Esophagus mucosa (tissue), 1 donor: ENCODE data around the gene CDKN1B. TPM values are rescaled to one million over a fixed set of nuclear protein-coding genes. Genes with fewer than 3 reads are reported as not detected.

Experiments used
- ATAC-seq: fragments of 200-7000 bp; cut with Tn5 transposase; one replicate; pipeline ENCODE4 v1.9.1; 2020
- total RNA-seq: library from RNA; stranded (reverse); gene quantifications from one replicate; pipeline ENCODE4 v1.2.4, GENCODE V29; 2023
- donor health status: DM: yes; HTN: yes; CAD: no.

The CDKN1B gene
- total RNA-seq, 1 donor from 2014 or later: 20.4 TPM

GRCh38 chr12:12704593-12705230 lies 12.5 kb upstream of the CDKN1B start:
- peak; percentile 97 for ATAC-seq

- ATAC-seq: no peak
These were observed 11.2 kb upstream of the CDKN1B start for GRCh38 chr12:12705838-12706520.

GRCh38 chr12:12713932-12714275 lies 3.3 kb upstream of the CDKN1B start:
- no peak for ATAC-seq

- ATAC-seq: peak; percentile 5
These were observed 2.7 kb upstream of the CDKN1B start for GRCh38 chr12:12714276-12715021.

GRCh38 chr12:12715128-12715458 lies 2.1 kb upstream of the CDKN1B start:
- no peak for ATAC-seq

GRCh38 chr12:12715459-12716150 lies 1.6 kb upstream of the CDKN1B start:
- no peak for ATAC-seq

GRCh38 chr12:12716151-12716792 lies 896 bp upstream of the CDKN1B start:
- no peak for ATAC-seq

- peak; percentile 2 for ATAC-seq
These were observed 615 bp downstream of the CDKN1B start for GRCh38 chr12:12717586-12718380.

- no peak for ATAC-seq
These were observed 1.2 kb downstream of the CDKN1B start for GRCh38 chr12:12718381-12718759.

GRCh38 chr12:12718853-12719252 lies 1.7 kb downstream of the CDKN1B start:
- no peak for ATAC-seq

- ATAC-seq: no peak
These were observed 2.3 kb downstream of the CDKN1B start for GRCh38 chr12:12719496-12719895.

GRCh38 chr12:12720052-12720451 lies 2.9 kb downstream of the CDKN1B start:
- no peak for ATAC-seq

GRCh38 chr12:12720672-12721161 lies 3.5 kb downstream of the CDKN1B start:
- no peak for ATAC-seq

- ATAC-seq: no peak
These were observed 4.1 kb downstream of the CDKN1B start for GRCh38 chr12:12721176-12721751.

- ATAC-seq: no peak
These were observed 4.8 kb downstream of the CDKN1B start for GRCh38 chr12:12721814-12722434.

GRCh38 chr12:12722435-12723148 lies 5.4 kb downstream of the CDKN1B start:
- ATAC-seq: no peak

GRCh38 chr12:12723149-12723680 lies 6.0 kb downstream of the CDKN1B start:
- no peak for ATAC-seq

- ATAC-seq: peak; percentile 25
These were observed 6.7 kb downstream of the CDKN1B start for GRCh38 chr12:12723681-12724420.

- ATAC-seq: no peak
These were observed 7.4 kb downstream of the CDKN1B start for GRCh38 chr12:12724421-12725085.
